GM21526 (cell line): Measurements from ENCODE around the gene DUOX1.

Source experiments
- ATAC-seq: cut with Tn5 transposase; IDR thresholded peaks from one replicate; pipeline ENCODE4 v1.9.1; 2021; ENCODE audit warnings: moderate library complexity; ENCODE audit not compliant: unreplicated experiment, low FRiP score

The DUOX1 gene

DNA sequence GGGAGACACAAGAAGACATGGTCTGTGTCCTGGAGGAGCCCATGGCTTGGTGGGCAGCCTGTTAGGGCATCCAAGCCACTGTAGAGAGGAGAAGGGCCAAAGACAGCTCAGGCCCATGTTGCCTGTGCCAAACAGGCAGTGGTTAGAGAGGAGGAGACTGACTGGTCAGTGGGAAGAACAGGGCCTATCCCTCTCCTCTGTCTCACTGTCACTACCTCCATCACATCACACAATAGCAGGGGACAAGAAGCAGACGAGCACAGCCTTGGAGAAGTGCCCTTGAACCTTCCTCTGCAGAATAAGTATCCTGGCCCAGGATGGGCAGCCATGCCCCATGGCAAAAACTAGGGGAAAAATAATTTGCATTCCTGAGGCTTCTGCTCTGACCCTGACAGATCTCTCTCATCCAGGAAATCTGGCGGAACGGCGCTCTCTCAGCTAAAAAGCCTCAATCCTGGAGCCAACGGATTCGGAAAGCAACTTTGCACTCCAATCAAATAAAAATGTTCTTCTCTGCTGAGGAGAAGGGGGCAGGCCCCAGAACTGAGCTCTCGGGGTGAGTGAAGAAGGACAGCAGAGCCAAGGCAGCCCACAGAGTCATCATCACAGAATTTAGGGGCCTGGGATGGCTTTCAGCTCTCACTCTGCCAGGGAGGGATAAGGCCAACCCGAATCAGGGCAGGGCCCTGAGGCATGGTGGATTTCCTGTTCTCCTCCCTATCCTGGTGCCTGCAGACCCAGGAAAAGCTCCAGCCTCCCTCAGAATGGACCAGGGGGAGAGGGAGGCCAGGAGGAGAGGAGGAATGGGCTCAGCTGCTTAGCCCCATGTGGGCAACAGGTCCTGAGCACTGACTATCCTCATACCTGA lies 56.3 kb downstream of the DUOX1 start:
- ATAC-seq = no peak

DNA sequence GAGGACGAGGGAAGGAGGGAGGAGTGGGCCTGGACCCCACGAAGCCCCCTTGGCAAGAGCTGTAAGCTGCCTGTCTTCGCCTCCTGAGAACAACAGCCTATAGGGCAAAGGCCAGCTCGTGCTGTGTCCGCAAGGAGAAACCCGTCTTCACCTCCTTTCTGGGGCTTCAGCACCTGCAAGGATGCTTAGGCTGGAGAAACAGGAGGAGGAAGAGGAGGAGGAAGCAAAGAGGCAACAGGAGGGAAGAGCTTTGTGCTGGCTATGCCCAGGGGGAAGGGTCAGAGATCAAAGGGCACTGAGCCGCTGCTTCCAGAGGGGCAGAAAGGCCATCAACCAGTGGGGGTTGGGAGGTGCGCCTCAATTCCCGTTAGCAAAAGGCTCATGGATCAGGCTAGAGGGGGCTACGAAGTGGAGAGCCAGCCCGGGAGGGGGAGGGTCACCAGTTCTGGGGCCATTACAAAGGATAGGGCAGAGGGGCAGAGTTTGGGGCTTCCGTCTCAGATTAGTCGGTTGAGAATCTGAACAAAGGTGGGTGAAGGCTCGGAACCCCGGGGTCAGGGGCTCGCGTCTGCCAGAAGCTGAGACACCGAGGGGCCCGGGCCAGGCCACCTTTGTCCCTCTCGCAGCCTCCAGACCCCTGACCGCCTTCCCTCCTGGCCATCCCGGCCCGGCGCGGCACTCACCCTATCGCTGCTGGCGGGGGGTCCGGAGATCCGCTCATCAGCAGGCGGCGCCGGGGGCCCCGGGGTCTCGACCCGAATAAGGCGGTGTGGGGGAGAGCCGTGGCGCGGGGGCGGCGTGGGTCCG lies 57.2 kb downstream of the DUOX1 start:
- no peak for ATAC-seq

GRCh38 chr15:45187578-45187893 lies 57.7 kb downstream of the DUOX1 start:
- no peak for ATAC-seq

- no peak for ATAC-seq
These were observed 58.4 kb downstream of the DUOX1 start, which contains the start of gene SHF for GRCh38 chr15:45187894-45188830. SHF (minus strand) TSS chr15:45187966; CDS start chr15:45187951, 15 bp downstream.

- ATAC-seq = no peak
These were observed 67.7 kb downstream of the DUOX1 start for GRCh38 chr15:45197512-45197911.

- ATAC-seq = peak; percentile 56
These were observed 68.7 kb downstream of the DUOX1 start for GRCh38 chr15:45198337-45199135.

- peak; percentile 10 for ATAC-seq
These were observed 69.5 kb downstream of the DUOX1 start for GRCh38 chr15:45199136-45199810.

- ATAC-seq = peak; percentile 47
These were observed 70.4 kb downstream of the DUOX1 start for GRCh38 chr15:45200001-45200798.

- ATAC-seq = peak; percentile 25
These were observed 71.2 kb downstream of the DUOX1 start for GRCh38 chr15:45200799-45201556.

GRCh38 chr15:45201557-45201859 lies 71.7 kb downstream of the DUOX1 start:
- ATAC-seq = no peak

DNA sequence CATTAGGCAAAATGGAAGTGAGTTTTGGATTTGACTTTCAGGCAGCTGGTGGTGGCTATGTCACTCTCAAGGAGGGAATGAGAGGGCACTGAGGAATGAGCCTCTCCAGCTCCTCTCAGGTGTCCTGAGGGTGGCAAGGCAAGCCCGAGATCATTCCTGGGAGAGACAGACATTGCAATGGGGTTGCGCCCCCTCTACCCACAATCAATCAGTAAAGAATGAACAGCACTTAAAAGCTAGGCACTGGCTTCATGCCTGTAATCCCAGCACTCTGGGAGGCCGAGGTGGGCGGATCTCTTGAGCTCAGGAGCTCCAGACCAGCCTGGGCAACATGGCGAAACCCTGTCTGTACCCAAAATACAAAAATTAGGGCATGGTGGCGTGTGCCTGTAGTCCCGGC lies 72.1 kb downstream of the DUOX1 start:
- no peak for ATAC-seq

DNA sequence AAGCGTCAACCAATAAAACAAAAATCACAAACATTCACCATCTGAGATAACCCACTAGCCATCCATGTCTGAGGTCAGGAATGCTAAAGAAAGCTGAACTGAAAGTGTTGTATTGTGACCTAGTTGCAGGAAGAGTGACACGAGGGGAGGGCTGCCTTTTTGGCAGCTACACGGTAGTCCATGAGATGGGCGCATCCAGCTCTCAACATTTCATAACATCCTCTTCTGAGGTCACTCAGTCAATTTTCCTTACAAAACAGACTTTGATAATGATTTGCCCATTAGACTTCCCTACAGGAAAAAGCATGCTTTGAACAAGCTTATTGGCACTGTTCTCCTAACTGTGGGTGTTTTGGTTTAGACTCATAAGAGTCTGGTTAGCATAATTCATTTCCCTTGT lies 73.4 kb downstream of the DUOX1 start:
- ATAC-seq = no peak

DNA sequence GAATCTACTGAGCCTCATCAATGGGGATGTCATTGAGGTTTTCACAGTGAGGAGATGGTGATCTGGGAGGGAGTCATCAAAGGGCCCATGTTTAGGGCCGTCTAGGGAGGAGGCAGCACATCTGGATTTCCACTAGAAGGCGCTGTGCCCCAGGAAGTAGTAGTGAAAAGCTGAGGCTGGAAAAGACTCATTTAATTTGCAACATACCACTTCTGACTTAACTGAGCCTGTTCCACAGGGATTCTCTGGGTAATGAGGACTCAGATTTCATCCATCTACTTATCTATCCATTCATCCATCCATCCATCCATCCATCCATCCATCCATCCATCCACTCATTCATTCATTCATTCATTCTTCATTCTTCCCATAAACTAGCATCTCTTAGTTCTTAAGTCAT lies 75.4 kb downstream of the DUOX1 start:
- ATAC-seq = no peak

- ATAC-seq = no peak
These were observed 82.7 kb downstream of the DUOX1 start for GRCh38 chr15:45212493-45212892.
